CD14-positive monocyte (primary cell): ENCODE data around the gene PDZD11. TPM values are rescaled to one million over a fixed set of nuclear protein-coding genes. Genes with fewer than 3 reads are reported as not detected.

Source experiments
- DNase-seq, 3 donors: peaks; one replicate each; pipeline ENCODE4 v3.0.0-alpha.2; 2011 to 2022
- H2AFZ ChIP-seq: 2 replicates; pipeline ENCODE4 v1.6.0; 2012; ENCODE audit warnings: mild to moderate bottlenecking, low read depth, low read length, inconsistent platforms; ENCODE audit not compliant: insufficient read depth, poor library complexity, severe bottlenecking
- H3K27ac ChIP-seq, 2 donors: 1 replicate in 1 of 2; 2 replicates in 1 of 2; pipeline ENCODE4 v1.5.1; 2012 to 2013; ENCODE audit warnings: low read length in 2 of 2, control low read depth in 1 of 2, inconsistent platforms in 1 of 2, low read depth in 1 of 2, mild to moderate bottlenecking in 1 of 2
- H3K27me3 ChIP-seq, 2 donors: one replicate each; pipeline versions ENCODE4 v1.6.0 to v1.6.1; 2011 to 2013; ENCODE audit warnings: low read length in 2 of 2; ENCODE audit not compliant: control insufficient read depth in 2 of 2, insufficient read depth in 2 of 2
- H3K36me3 ChIP-seq, 2 donors: replicated peaks in 1 of 2; 1 replicate in 1 of 2; 2 replicates in 1 of 2; pipeline versions ENCODE4 v1.5.1 to v1.6.1; 2012 to 2013; ENCODE audit warnings: low read length in 2 of 2, control low read depth in 1 of 2, inconsistent platforms in 1 of 2, mild to moderate bottlenecking in 1 of 2; ENCODE audit not compliant: insufficient read depth in 2 of 2, control insufficient read depth in 1 of 2
- H3K4me1 ChIP-seq, 2 donors: 1 replicate in 1 of 2; 2 replicates in 1 of 2; pipeline versions ENCODE4 v1.5.1 to v1.6.1; 2012 to 2013; ENCODE audit warnings: low read length in 2 of 2, control low read depth in 1 of 2, inconsistent platforms in 1 of 2, mild to moderate bottlenecking in 1 of 2, moderate library complexity in 1 of 2; ENCODE audit not compliant: insufficient read depth in 2 of 2, control insufficient read depth in 1 of 2
- H3K4me2 ChIP-seq: replicated peaks from 2 replicates; pipeline ENCODE3; 2012; ENCODE audit warnings: low read length, moderate library complexity, mild to moderate bottlenecking; ENCODE audit not compliant: poor library complexity, severe bottlenecking; ENCODE audit errors: extremely low read depth
- H3K4me3 ChIP-seq, 3 experiments: fragments of 200-600 bp in 1 of 3; sonication (generic) in 1 of 3; replicated peaks in 1 of 3; 1 replicate in 2 of 3; 2 replicates in 1 of 3; pipeline ENCODE4 v1.5.1; 2011 to 2013; ENCODE audit warnings: low read length in 3 of 3, mild to moderate bottlenecking in 3 of 3, control low read depth in 2 of 3, low read depth in 2 of 3, inconsistent platforms in 1 of 3, moderate library complexity in 1 of 3
- H3K79me2 ChIP-seq: 2 replicates; pipeline ENCODE4 v1.6.0; 2012; ENCODE audit warnings: mild to moderate bottlenecking, control low read depth, inconsistent platforms, low read length, moderate library complexity; ENCODE audit not compliant: insufficient read depth
- H3K9ac ChIP-seq: 2 replicates; pipeline ENCODE4 v1.6.0; 2017; ENCODE audit warnings: low read length, mild to moderate bottlenecking; ENCODE audit not compliant: insufficient read depth, poor library complexity, severe bottlenecking
- H3K9me3 ChIP-seq, 2 donors: replicated peaks in 1 of 2; 1 replicate in 1 of 2; 2 replicates in 1 of 2; pipeline versions ENCODE4 v1.5.1 to v1.6.1; 2012 to 2013; ENCODE audit warnings: low read length in 2 of 2, control low read depth in 1 of 2; ENCODE audit not compliant: control insufficient read depth in 1 of 2, insufficient read depth in 1 of 2
- H4K20me1 ChIP-seq: 2 replicates; pipeline ENCODE4 v1.6.0; 2012; ENCODE audit warnings: mild to moderate bottlenecking, low read length, control low read depth, moderate library complexity; ENCODE audit not compliant: insufficient read depth
- H3K27ac Mint-ChIP-seq, 7 donors: one replicate each; pipeline ENCODE4 v1.8.0; 2020; ENCODE audit warnings: mild to moderate bottlenecking in 7 of 7, mixed read lengths in 7 of 7, moderate library complexity in 6 of 7, inconsistent platforms in 2 of 7
- H3K27me3 Mint-ChIP-seq, 3 donors: one replicate each; pipeline ENCODE4 v1.8.0; 2021 to 2022; ENCODE audit warnings: low read depth in 3 of 3, mild to moderate bottlenecking in 3 of 3, mixed read lengths in 3 of 3, moderate library complexity in 3 of 3, inconsistent platforms in 1 of 3
- H3K36me3 Mint-ChIP-seq, 2 donors: one replicate each; pipeline ENCODE4 v1.8.0; 2020; ENCODE audit warnings: mixed read lengths in 2 of 2, inconsistent platforms in 1 of 2, mild to moderate bottlenecking in 1 of 2
- H3K4me1 Mint-ChIP-seq: one replicate; pipeline ENCODE4 v1.8.0; 2020; ENCODE audit warnings: mild to moderate bottlenecking, mixed read lengths
- H3K4me3 Mint-ChIP-seq, 2 donors: one replicate each; pipeline ENCODE4 v1.8.0; 2020; ENCODE audit warnings: mild to moderate bottlenecking in 2 of 2, mixed read lengths in 2 of 2, moderate library complexity in 1 of 2
- H3K9me3 Mint-ChIP-seq, 7 donors: one replicate each; pipeline ENCODE4 v1.8.0; 2020 to 2022; ENCODE audit warnings: mixed read lengths in 7 of 7, mild to moderate bottlenecking in 6 of 7, moderate library complexity in 6 of 7, inconsistent platforms in 2 of 7
- WGBS: methylation state at CpG from one replicate; pipeline ENCODE4 v1.1.5; 2013; ENCODE audit warnings: missing lambda C conversion rate; ENCODE audit not compliant: insufficient coverage; 5-methylcytosine and 5-hydroxymethylcytosine counted together
- intact Hi-C, 2 donors: fragments of 100-400 bp; cut with micrococcal nuclease; formaldehyde crosslinking; loops; one replicate each; pipeline versions ENCODE4 v1.15.0 to v1.15.1; 2023
- polyA plus RNA-seq, 3 donors: library from polyadenylated mRNA; depleted of rRNA in 1 of 3; unstranded in 2 of 3; stranded (reverse) in 1 of 3; fragments of 300-500 nt in 2 of 3; fragments of >200 nt in 1 of 3; fragmentation: Illumina TruSeq in 2 of 3; gene quantifications; 1 replicate in 2 of 3; 2 replicates in 1 of 3; pipeline ENCODE4 v1.2.3, GENCODE V29; 2012 to 2021
- TF ChIP-seq, protein P1 (sequence below): fragments of 200-600 bp; IDR thresholded peaks from one replicate; pipeline ENCODE4 v1.8.0; 2022; ENCODE audit warnings: antibody characterized with exemption, mild to moderate bottlenecking

Gene PDZD11
- polyA plus RNA-seq, 3 donors = 16.9 to 18.9 (median 17.4) TPM

DNA sequence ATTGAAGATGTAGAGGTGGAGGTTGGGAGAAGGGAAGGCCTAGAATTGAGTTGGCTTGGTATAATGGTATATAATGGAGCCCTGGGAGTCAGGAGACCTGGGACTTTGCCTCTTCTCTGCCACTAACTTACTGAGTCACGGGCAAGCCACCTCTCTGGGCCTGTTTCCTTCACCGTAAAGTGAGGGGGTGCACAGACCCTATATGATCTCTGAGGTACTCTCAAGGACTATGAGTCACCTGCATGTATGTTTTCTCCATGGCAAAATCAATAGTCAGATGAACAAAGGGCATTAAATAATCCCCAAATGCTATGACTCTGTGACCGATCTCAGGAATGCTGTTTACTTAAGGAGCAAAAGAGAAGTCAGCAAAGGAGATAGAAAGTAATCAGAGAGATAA, 34.8 kb downstream of the PDZD11 start:
- TF ChIP-seq, protein P1, sequence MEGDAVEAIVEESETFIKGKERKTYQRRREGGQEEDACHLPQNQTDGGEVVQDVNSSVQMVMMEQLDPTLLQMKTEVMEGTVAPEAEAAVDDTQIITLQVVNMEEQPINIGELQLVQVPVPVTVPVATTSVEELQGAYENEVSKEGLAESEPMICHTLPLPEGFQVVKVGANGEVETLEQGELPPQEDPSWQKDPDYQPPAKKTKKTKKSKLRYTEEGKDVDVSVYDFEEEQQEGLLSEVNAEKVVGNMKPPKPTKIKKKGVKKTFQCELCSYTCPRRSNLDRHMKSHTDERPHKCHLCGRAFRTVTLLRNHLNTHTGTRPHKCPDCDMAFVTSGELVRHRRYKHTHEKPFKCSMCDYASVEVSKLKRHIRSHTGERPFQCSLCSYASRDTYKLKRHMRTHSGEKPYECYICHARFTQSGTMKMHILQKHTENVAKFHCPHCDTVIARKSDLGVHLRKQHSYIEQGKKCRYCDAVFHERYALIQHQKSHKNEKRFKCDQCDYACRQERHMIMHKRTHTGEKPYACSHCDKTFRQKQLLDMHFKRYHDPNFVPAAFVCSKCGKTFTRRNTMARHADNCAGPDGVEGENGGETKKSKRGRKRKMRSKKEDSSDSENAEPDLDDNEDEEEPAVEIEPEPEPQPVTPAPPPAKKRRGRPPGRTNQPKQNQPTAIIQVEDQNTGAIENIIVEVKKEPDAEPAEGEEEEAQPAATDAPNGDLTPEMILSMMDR = no peak
- Histone ChIP-seq H3K4me1 (no peaks in the 10 kb centered on the region), H3K4me3 (no peak overlapping the region), H3K79me2 (no peaks in the 10 kb centered on the region), H3K9ac (no peak overlapping the region), H3K27me3 (peaks cover 0 to 2% of the 10 kb centered on the region in 2 donors), H3K9me3 (no peaks in the 10 kb centered on the region), H3K27ac (no peak overlapping the region), H3K4me2 (no peak overlapping the region), H2AFZ (no peak overlapping the region), H4K20me1 (no peaks in the 10 kb centered on the region), H3K36me3 (no peaks in the 10 kb centered on the region)
- Mint-ChIP-seq H3K36me3 (no peaks in the 10 kb centered on the region), H3K9me3 (peaks cover 0 to 2% (median 0%) of the 10 kb centered on the region in 7 donors), H3K27ac (no peak overlapping the region), H3K4me3 (no peak overlapping the region), H3K27me3 (peaks cover 0 to 5% (median 2%) of the 10 kb centered on the region in 3 donors), H3K4me1 (no peaks in the 10 kb centered on the region)
- intact Hi-C loops = no loop called here
- no peak for DNase-seq
- WGBS = no CpG with 5 or more reads among the region's 3 CpGs

DNA sequence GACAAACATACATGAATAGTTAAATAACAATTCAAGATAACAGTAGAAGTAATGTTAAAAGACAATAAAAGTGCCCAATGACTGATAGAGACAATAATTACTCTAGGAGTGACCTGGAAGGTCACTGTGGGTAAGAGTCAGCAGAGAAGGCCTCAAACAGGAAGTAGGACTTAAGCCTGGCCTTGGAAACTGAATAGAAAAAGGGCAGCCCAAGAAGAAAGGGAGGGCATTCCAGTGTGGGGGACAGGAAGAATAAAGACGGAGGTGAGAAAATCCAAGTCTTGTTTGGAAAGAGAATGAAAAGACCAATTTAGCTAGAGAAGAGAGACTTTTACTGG, 35.7 kb downstream of the PDZD11 start:
- Mint-ChIP-seq H3K27ac (no peak overlapping the region), H3K4me3 (no peak overlapping the region), H3K36me3 (no peaks in the 10 kb centered on the region), H3K9me3 (peaks cover 0 to 2% (median 0%) of the 10 kb centered on the region in 7 donors), H3K27me3 (peaks cover 0 to 4% (median 2%) of the 10 kb centered on the region in 3 donors), H3K4me1 (no peaks in the 10 kb centered on the region)
- no peak overlapping the region for H3K4me3 ChIP-seq
- no peak overlapping the region for H3K4me2 ChIP-seq
- no peaks in the 10 kb centered on the region for H4K20me1 ChIP-seq
- TF ChIP-seq, protein P1 = no peak
- H2AFZ ChIP-seq = no peak overlapping the region
- H3K27me3 ChIP-seq = peaks cover 0 to 2% of the 10 kb centered on the region in 2 donors
- no peak overlapping the region for H3K9ac ChIP-seq
- H3K79me2 ChIP-seq = no peaks in the 10 kb centered on the region
- no peak overlapping the region for H3K27ac ChIP-seq
- no peaks in the 10 kb centered on the region for H3K36me3 ChIP-seq
- no peaks in the 10 kb centered on the region for H3K9me3 ChIP-seq
- H3K4me1 ChIP-seq = no peaks in the 10 kb centered on the region
- no CpG with 5 or more reads among the region's 1 CpG for WGBS
- DNase-seq = no peak
- intact Hi-C loops = no loop called here
